Skeletal muscle satellite cell (primary cell): Measurements from ENCODE around the gene TMEM150B.

Source experiments
- H3K27me3 ChIP-seq: 2 replicates; pipeline ENCODE4 v1.7.0; 2013; ENCODE audit warnings: low read length; ENCODE audit not compliant: control insufficient read depth, insufficient read depth
- H3K36me3 ChIP-seq: 2 replicates; pipeline ENCODE4 v1.7.0; 2013; ENCODE audit warnings: mild to moderate bottlenecking, control low read depth, low read length; ENCODE audit not compliant: insufficient read depth
- H3K4me1 ChIP-seq: 2 replicates; pipeline ENCODE4 v1.7.0; 2013; ENCODE audit warnings: low read length; ENCODE audit not compliant: control insufficient read depth, insufficient read depth
- H3K4me2 ChIP-seq: 2 replicates; pipeline ENCODE4 v1.7.0; 2013; ENCODE audit warnings: mild to moderate bottlenecking, low read length
- H3K4me3 ChIP-seq: 2 replicates; pipeline ENCODE4 v1.7.0; 2013; ENCODE audit warnings: low read length
- H3K9ac ChIP-seq: 2 replicates; pipeline ENCODE4 v1.7.0; 2013; ENCODE audit warnings: mild to moderate bottlenecking, low read depth, low read length, moderate library complexity
- H3K9me3 ChIP-seq: replicated peaks from 2 replicates; pipeline ENCODE4 v1.7.0; 2013; ENCODE audit warnings: mild to moderate bottlenecking, control low read depth, low read length

The TMEM150B gene

DNA sequence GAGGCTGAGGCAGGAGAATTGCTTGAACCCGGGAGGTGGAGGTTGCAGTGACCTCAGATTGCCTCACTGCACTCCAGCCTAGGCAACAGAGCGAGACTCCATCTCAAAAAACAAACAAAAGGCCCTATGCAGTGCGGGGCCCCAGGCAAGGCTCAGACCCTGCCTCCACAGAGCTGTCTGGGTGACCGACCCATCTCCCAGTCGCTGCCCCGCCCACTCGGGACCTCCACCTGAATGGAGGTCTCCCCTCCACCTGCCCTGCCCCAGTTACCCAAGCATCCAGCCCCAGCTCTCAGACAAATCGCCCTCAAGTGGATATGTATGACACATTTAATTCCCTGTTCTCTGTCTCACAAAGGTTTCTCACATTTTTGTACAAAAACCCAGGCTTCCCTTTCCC is 40.1 kb upstream of the TMEM150B start:
- Histone ChIP-seq H3K36me3 (no peaks in the 10 kb centered on the region), H3K4me1 (peaks cover 22% of the 10 kb centered on the region), H3K27me3 (no peaks in the 10 kb centered on the region), H3K4me3 (no peak overlapping the region), H3K9ac (no peak overlapping the region), H3K4me2 (no peak overlapping the region), H3K9me3 (no peaks in the 10 kb centered on the region)

- H3K9ac ChIP-seq, result no peak within 1 kb of the TSS
- H3K9me3 ChIP-seq, result no peaks in the 10 kb centered on the region
Measured at GRCh38 chr19:55362990-55363716, 38.0 kb upstream of the TMEM150B start, which contains the start of gene GARIN5B. Gene GARIN5B, minus strand, starts transcription at chr19:55363260. Its CDS starts 194 bp downstream, at chr19:55363066.

DNA sequence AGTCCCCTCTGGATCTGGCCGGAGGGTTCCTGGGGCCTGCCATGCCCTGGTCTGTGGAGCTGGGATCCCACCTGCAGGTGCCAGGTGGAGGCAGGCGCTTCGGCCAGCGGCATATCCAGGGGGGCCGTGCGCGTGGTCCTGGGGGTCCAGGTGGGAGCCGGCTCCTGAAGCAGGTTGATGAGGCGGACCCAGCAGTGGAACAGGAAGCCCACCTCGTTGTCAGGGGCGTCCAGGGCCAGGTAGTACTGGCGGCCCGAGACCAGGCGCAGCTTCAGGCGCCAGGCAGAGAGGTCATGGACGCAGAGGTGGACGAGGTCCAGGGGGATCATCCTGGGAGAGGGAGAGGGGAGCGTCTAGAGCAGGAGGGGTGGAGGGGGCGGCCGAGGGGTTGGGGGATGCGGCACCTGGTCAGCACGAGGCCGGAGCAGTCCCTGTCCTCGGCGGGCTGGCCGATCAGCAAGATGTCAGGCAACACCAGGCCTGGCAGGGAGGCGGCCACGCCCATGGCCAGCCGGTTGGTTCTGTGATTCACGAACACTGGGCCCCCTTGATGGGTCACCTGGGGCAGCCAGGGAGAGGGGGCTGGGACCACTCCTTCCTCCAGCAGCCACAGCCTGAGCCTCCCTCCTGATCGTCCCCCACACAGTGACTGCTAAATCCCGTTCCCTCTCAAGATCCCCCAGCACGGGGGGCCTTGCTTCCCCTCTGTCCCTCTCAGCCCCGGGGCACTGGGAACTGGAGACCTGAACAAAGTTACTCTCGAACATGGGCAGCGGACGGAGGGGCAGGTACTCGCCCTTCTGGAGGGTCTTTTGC is 37.2 kb upstream of the TMEM150B start:
- Histone ChIP-seq H3K27me3 (peaks cover 10% of the 10 kb centered on the region), H3K4me3 (no peak overlapping the region), H3K4me1 (peaks cover 7% of the 10 kb centered on the region), H3K4me2 (no peak overlapping the region), H3K9ac (no peak overlapping the region), H3K36me3 (no peaks in the 10 kb centered on the region), H3K9me3 (no peaks in the 10 kb centered on the region)

More at GRCh38 chr19:55362990-55363716, 38.0 kb upstream of the TMEM150B start, which contains the start of gene GARIN5B:
- H3K36me3 ChIP-seq, result no peaks in the 10 kb centered on the region
- no peak within 1 kb of the TSS for H3K4me3 ChIP-seq
- no peak within 1 kb of the TSS for H3K4me2 ChIP-seq
- peaks cover 6% of the 10 kb centered on the region for H3K27me3 ChIP-seq
- H3K4me1 ChIP-seq, result peaks cover 7% of the 10 kb centered on the region

- Histone ChIP-seq H3K4me3 (no peak overlapping the region), H3K36me3 (no peaks in the 10 kb centered on the region), H3K9me3 (no peaks in the 10 kb centered on the region), H3K4me2 (no peak overlapping the region), H3K4me1 (peaks cover 7% of the 10 kb centered on the region), H3K27me3 (peaks cover 24% of the 10 kb centered on the region), H3K9ac (no peak overlapping the region)
Measured at GRCh38 chr19:55360902-55361301, 35.8 kb upstream of the TMEM150B start.

DNA sequence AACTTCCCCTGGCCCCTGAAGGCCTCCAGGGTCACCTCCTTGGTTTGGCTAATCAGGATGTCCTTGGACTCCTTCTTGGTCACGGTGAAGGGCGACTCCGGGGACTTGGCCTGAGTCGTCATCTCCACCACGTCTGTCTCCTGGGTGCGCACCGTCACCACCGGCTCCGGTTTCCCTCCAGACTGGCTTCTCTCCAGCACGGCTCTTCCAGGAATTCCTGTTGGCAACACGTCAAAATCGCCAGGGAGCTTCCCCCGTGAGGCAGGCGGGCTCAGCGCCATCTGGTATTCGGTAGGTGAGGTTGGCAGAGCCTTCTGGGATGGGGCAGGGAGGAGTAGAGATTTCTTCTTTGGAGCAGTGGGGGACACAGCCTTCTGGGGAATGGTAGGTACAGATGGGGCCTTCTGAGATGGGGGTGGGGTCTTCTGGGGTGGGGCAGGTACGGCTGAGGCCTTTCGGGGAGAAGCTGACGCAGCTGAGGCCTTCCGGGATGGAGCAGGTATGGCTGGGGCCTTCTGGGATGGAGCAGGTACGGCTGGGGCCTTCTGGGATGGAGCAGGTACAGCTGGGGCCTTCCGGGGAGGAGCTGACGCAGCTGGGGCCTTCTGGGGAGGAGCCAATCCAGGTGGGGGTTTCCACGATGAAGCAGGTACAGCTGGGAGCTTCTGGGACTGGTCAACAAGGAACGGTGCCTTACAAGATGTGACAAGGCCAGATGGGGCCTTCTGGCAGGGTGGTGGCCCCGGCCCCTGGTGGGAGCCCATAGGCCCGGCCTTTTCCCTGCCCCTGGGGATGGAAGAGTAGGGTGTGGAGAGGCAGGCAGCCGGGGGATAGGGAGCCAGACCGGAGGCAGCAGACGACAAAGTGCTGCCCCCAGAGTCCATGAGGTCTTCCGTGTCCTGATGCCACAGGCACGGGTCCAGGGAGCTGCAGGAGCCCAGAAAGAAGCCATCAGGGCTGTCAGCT is 34.1 kb upstream of the TMEM150B start:
- H3K9ac ChIP-seq, result no peak overlapping the region
- H3K4me1 ChIP-seq, result peaks cover 3% of the 10 kb centered on the region
- peaks cover 34% of the 10 kb centered on the region for H3K27me3 ChIP-seq
- H3K36me3 ChIP-seq, result no peaks in the 10 kb centered on the region
- no peaks in the 10 kb centered on the region for H3K9me3 ChIP-seq
- H3K4me3 ChIP-seq, result no peak overlapping the region
- no peak overlapping the region for H3K4me2 ChIP-seq

DNA sequence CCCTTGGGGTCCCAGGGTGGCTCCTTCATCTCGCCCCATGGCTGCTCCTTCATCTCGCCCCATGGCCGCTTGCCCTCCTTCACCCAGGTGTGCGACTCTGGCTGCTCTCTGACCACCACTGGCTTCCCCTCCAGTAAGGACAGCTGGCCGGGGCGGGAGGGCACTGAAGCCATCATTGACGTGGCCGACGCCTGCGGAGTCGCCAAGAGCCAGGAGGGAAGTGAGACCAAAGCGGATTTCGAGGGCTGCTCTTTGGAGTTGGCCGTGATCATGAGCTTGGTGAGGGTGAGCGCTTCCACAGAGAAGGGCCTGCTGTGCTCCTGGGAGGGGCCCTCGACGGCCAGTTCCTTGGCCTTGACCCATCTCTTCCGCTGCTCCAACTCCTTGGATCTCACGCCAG is 33.4 kb upstream of the TMEM150B start:
- Histone ChIP-seq H3K4me2 (no peak overlapping the region), H3K9ac (no peak overlapping the region), H3K9me3 (no peaks in the 10 kb centered on the region), H3K27me3 (peaks cover 38% of the 10 kb centered on the region), H3K4me1 (peaks cover 3% of the 10 kb centered on the region), H3K36me3 (no peaks in the 10 kb centered on the region), H3K4me3 (no peak overlapping the region)

GRCh38 chr19:55355213-55355821 is 30.2 kb upstream of the TMEM150B start:
- H3K4me3 ChIP-seq, result no peak overlapping the region
- no peaks in the 10 kb centered on the region for H3K36me3 ChIP-seq
- H3K27me3 ChIP-seq, result peaks cover 65% of the 10 kb centered on the region

GRCh38 chr19:55354698-55355212 is 29.6 kb upstream of the TMEM150B start, which contains the start of gene COX6B2:
Gene COX6B2, minus strand, starts transcription at chr19:55354719. Its CDS starts 198 bp downstream, at chr19:55354521.
- peak within 1 kb of the TSS; percentile 68 for H3K4me3 ChIP-seq
- H3K9me3 ChIP-seq, result no peaks in the 10 kb centered on the region
- peak within 1 kb of the TSS; percentile 89 for H3K4me2 ChIP-seq
- H3K4me1 ChIP-seq, result peaks cover 5% of the 10 kb centered on the region
- peak within 1 kb of the TSS; percentile 45 for H3K9ac ChIP-seq
- H3K36me3 ChIP-seq, result no peaks in the 10 kb centered on the region
- H3K27me3 ChIP-seq, result peaks cover 65% of the 10 kb centered on the region

More at GRCh38 chr19:55355213-55355821, 30.2 kb upstream of the TMEM150B start:
- Histone ChIP-seq H3K4me1 (peaks cover 5% of the 10 kb centered on the region), H3K4me2 (no peak overlapping the region), H3K9me3 (no peaks in the 10 kb centered on the region), H3K9ac (no peak overlapping the region)

- peak overlapping the region; percentile 68 for H3K4me3 ChIP-seq
- H3K9me3 ChIP-seq, result no peaks in the 10 kb centered on the region
- peaks cover 5% of the 10 kb centered on the region for H3K4me1 ChIP-seq
- H3K36me3 ChIP-seq, result no peaks in the 10 kb centered on the region
- peak overlapping the region; percentile 89 for H3K4me2 ChIP-seq
- H3K27me3 ChIP-seq, result peaks cover 65% of the 10 kb centered on the region
- peak overlapping the region; percentile 45 for H3K9ac ChIP-seq
Measured at GRCh38 chr19:55353803-55354697, 28.9 kb upstream of the TMEM150B start.

DNA sequence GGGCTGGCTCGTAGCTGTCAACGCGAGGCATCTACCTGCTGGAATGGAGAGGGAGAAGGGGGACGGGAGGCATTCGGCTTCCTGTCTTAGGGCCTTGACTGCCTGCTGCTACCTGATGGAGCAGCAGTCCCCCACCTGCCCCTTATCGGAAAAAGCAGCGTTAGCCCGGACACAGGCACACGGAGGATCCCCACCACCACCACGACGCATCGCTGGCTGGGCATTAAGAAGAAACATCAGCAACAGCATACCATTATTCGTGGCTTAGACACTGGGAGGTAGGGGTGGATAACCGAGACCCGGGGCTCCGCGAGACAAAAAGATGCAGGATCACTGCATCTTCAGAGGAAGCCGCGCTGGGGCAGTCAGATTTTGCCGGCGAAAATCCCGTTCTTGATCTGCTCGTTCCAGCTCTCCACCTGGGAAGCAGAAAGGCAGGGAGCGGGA is 28.2 kb upstream of the TMEM150B start:
- peaks cover 5% of the 10 kb centered on the region for H3K4me1 ChIP-seq
- H3K27me3 ChIP-seq, result peaks cover 61% of the 10 kb centered on the region
- peak overlapping the region; percentile 68 for H3K4me3 ChIP-seq
- H3K4me2 ChIP-seq, result peak overlapping the region; percentile 89
- no peaks in the 10 kb centered on the region for H3K9me3 ChIP-seq
- H3K9ac ChIP-seq, result peak overlapping the region; percentile 45
- H3K36me3 ChIP-seq, result no peaks in the 10 kb centered on the region
